K562 (cell line): Measurements from ENCODE around the gene FSCN2. TPM values are rescaled to one million over a fixed set of nuclear protein-coding genes. Genes with fewer than 3 reads are reported as not detected.

Source experiments
- ARID2 ChIP-seq: fragments of 450-650 bp; IDR thresholded peaks from 2 replicates; pipeline ENCODE4 v1.6.1; 2017; ENCODE audit warnings: antibody characterized with exemption, mild to moderate bottlenecking
- ATF6 ChIP-seq: sonication (generic); formaldehyde crosslinking; IDR thresholded peaks from 2 replicates; pipeline ENCODE4 v1.4.0; 2020; ENCODE audit warnings: mild to moderate bottlenecking, missing genetic modification reagents
- BMI1 ChIP-seq: fragments of 150-350 bp; IDR thresholded peaks from 2 replicates; pipeline ENCODE4 v1.6.1; 2014; ENCODE audit warnings: low read length
- DPF2 ChIP-seq: fragments of 450-650 bp; IDR thresholded peaks from 2 replicates; pipeline ENCODE4 v1.6.1; 2016
- HEY1 ChIP-seq: fragments of 250-450 bp; sonication (Bioruptor Pico); IDR thresholded peaks from 2 replicates; pipeline ENCODE4 v1.5.0; 2020; ENCODE audit warnings: mild to moderate bottlenecking, moderate library complexity, borderline replicate concordance
- KDM1A ChIP-seq, 2 experiments: fragments of 450-650 bp; IDR thresholded peaks; 2 replicates each; pipeline ENCODE4 v1.6.1; 2016; ENCODE audit warnings: mild to moderate bottlenecking in 2 of 2
- MBD1 ChIP-seq: fragments of 250-450 bp; sonication (Bioruptor Pico); IDR thresholded peaks from 2 replicates; pipeline ENCODE4 v1.8.0; 2022; ENCODE audit warnings: inconsistent platforms
- MTA1 ChIP-seq: fragments of 450-650 bp; IDR thresholded peaks from 2 replicates; pipeline ENCODE4 v1.6.1; 2017; ENCODE audit warnings: borderline replicate concordance
- NCOR1 ChIP-seq: fragments of 450-650 bp; IDR thresholded peaks from 2 replicates; pipeline ENCODE4 v1.6.1; 2016; ENCODE audit warnings: mild to moderate bottlenecking, moderate library complexity
- POLR2AphosphoS5 ChIP-seq: IDR thresholded peaks from 2 replicates; pipeline ENCODE4 v1.6.1; 2011; ENCODE audit warnings: mild to moderate bottlenecking, low read depth, low read length, moderate library complexity; ENCODE audit not compliant: control insufficient read depth, insufficient read depth
- POU5F1 ChIP-seq: fragments of 150-350 bp; IDR thresholded peaks from 2 replicates; pipeline ENCODE4 v1.6.1; 2014; ENCODE audit warnings: borderline replicate concordance, low read length, low read depth, mild to moderate bottlenecking; ENCODE audit not compliant: partially characterized antibody
- SIRT6 ChIP-seq: IDR thresholded peaks from one replicate; pipeline ENCODE4 v1.6.1; 2012; ENCODE audit warnings: low read depth, mild to moderate bottlenecking, control low read depth, inconsistent platforms, low read length, moderate library complexity
- SMARCB1 ChIP-seq: IDR thresholded peaks from 2 replicates; pipeline ENCODE4 v1.6.1; 2011; ENCODE audit warnings: improper control_type of control experiment, low read depth; ENCODE audit not compliant: insufficient read length
- SP2 ChIP-seq: IDR thresholded peaks from 2 replicates; pipeline ENCODE4 v1.6.1; 2011; ENCODE audit warnings: mild to moderate bottlenecking, low read depth, low read length, moderate library complexity; ENCODE audit not compliant: poor library complexity, severe bottlenecking; ENCODE audit errors: extremely low read depth
- ZBTB11 ChIP-seq, 3 experiments: fragments of 200-800 bp in 1 of 3; fragments of 250-450 bp in 1 of 3; fragments of 450-650 bp in 1 of 3; sonication (Bioruptor Pico) in 1 of 3; sonication (Bioruptor generic) in 1 of 3; formaldehyde crosslinking in 1 of 3; IDR thresholded peaks; 2 replicates each; pipeline versions ENCODE4 v1.6.1 to v1.8.0; 2016 to 2022; ENCODE audit warnings: mild to moderate bottlenecking in 2 of 3, missing genetic modification characterization in 2 of 3, missing compliant biosample characterization in 1 of 3, moderate library complexity in 1 of 3
- ZNF165 ChIP-seq: fragments of 250-450 bp; sonication (Bioruptor Pico); IDR thresholded peaks from 2 replicates; pipeline ENCODE4 v1.4.0; 2020; ENCODE audit warnings: borderline replicate concordance
- ZNF24 ChIP-seq: fragments of 450-650 bp; IDR thresholded peaks from 2 replicates; pipeline ENCODE4 v1.6.1; 2016
- ZNF445 ChIP-seq: fragments of 250-450 bp; sonication (Bioruptor Pico); IDR thresholded peaks from 2 replicates; pipeline ENCODE4 v1.4.0; 2020; ENCODE audit warnings: low read depth, mild to moderate bottlenecking, moderate library complexity
- ZNF696 ChIP-seq: fragments of 250-450 bp; sonication (Bioruptor Pico); conservative IDR thresholded peaks from 2 replicates; pipeline ENCODE4 v1.4.0; 2020; ENCODE audit warnings: mild to moderate bottlenecking, moderate library complexity
- polyA plus RNA-seq, 8 experiments: library from polyadenylated mRNA; depleted of rRNA in 4 of 8; stranded (reverse) in 5 of 8; unstranded in 3 of 8; fragments of >200 nt; fragmentation: Nextera tagmentation in 2 of 8; fragmentation: Illumina TruSeq in 1 of 8; extraction: Ambion mirVana in 2 of 8; extraction: Trizol in 1 of 8; gene quantifications; 2 replicates each; pipeline versions ENCODE4 v1.2.1 to v1.2.3, GENCODE V29; 2011 to 2014; ENCODE audit warnings: inconsistent platforms in 1 of 8, missing spikeins in 1 of 8
- total RNA-seq, 7 experiments: library from RNA; depleted of rRNA in 6 of 7; stranded (reverse); fragments of >200 nt in 6 of 7; fragmentation: Illumina TruSeq in 2 of 7; extraction: Trizol in 2 of 7; gene quantifications; 2 replicates each; pipeline versions ENCODE4 v1.2.1 to v1.2.3, GENCODE V29; 2011 to 2021; ENCODE audit warnings: low replicate concordance in 1 of 7

Gene FSCN2
- total and polyA plus RNA-seq, 9 of the 15 experiments (the other 6 are each of a cell fraction or from before 2014, with no cell fraction given), result 0.08 TPM; not detected in 8

GRCh38 chr17:81484195-81484979 is 43.8 kb upstream of the FSCN2 start (continued):
- TF ChIP-seq HEY1 (CRISPR knock-in tag) (no peak), MBD1 (CRISPR knock-in tag) (no peak), ZNF165 (CRISPR knock-in tag) (no peak), ZNF24 (peak; percentile 39; the same call in 1 of the 2 replicates), SIRT6 (no peak), ARID2 (no peak), BMI1 (no peak), MTA1 (no peak), NCOR1 (peak; percentile 26; the same call in 1 of the 2 replicates), KDM1A (IDR thresholded peaks at IDR 0.05) (no peak), SP2 (no peak), ZNF445 (CRISPR knock-in tag) (no peak), SMARCB1 (no peak), POU5F1 (no peak), DPF2 (0 out of 2 replicates have a peak, but pooled peaks have one; percentile 23), ZBTB11 (CRISPR knock-in tag; IDR thresholded peaks at IDR 0.05) (no peak), POLR2AphosphoS5 (no peak; the same call in 1 of the 2 replicates), ZNF696 (CRISPR knock-in tag) (no peak), ATF6 (0 out of 2 replicates have a peak, but pooled peaks have one; percentile 35)
